ENCODE data around the gene PITRM1.
A peak's percentile ranks its signal among the peaks of the same experiment; 100 is the strongest.
"Not testable (repeated sequence)": the region's sequence is repeated elsewhere in the genome, so short reads cannot be mapped to it uniquely, and the experiment has no call there.

The PITRM1 gene, protein sequence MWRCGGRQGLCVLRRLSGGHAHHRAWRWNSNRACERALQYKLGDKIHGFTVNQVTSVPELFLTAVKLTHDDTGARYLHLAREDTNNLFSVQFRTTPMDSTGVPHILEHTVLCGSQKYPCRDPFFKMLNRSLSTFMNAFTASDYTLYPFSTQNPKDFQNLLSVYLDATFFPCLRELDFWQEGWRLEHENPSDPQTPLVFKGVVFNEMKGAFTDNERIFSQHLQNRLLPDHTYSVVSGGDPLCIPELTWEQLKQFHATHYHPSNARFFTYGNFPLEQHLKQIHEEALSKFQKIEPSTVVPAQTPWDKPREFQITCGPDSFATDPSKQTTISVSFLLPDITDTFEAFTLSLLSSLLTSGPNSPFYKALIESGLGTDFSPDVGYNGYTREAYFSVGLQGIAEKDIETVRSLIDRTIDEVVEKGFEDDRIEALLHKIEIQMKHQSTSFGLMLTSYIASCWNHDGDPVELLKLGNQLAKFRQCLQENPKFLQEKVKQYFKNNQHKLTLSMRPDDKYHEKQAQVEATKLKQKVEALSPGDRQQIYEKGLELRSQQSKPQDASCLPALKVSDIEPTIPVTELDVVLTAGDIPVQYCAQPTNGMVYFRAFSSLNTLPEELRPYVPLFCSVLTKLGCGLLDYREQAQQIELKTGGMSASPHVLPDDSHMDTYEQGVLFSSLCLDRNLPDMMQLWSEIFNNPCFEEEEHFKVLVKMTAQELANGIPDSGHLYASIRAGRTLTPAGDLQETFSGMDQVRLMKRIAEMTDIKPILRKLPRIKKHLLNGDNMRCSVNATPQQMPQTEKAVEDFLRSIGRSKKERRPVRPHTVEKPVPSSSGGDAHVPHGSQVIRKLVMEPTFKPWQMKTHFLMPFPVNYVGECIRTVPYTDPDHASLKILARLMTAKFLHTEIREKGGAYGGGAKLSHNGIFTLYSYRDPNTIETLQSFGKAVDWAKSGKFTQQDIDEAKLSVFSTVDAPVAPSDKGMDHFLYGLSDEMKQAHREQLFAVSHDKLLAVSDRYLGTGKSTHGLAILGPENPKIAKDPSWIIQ

DNA sequence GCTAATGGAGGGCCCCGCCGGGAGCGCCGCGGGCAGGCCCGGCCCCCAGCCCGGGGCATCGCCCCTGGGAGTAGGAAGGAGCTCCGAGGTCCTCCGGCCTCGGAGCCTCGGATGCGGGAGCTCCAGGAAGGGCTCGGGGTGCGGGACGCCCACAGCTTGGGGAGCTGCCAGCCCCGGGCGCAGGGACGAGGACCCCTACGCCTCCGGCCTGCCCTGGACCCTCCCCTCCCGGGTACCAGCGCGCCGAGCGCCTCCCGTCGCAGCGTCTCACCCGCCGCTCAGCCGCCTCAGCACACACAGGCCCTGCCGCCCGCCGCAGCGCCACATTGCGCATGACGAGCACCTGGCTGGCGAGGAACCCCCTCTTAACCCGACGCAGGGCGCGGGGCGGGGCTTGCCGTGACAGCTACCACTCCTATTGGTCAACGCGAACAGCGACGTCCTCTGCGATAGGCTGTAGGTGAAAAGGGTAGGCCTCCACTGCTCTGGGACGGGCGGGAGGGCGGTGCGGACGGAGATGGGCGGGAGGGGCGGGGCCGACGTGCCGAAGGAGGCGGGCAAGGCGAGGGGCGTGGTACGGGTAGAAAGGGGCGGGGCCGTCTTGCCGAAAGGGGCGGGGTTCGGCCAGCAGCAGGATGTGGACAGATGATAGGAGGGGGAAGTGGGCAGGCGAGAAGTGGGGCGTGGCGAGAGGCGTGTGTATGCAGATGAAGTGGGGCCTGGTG lies at the start of gene PITRM1:
Gene PITRM1 (minus strand): TSS at position 337 of the 725 bp plus-strand sequence. CDS start 10 bp downstream, at position 327.
- peak; percentile 94 to 97 for DNase-seq

DNA sequence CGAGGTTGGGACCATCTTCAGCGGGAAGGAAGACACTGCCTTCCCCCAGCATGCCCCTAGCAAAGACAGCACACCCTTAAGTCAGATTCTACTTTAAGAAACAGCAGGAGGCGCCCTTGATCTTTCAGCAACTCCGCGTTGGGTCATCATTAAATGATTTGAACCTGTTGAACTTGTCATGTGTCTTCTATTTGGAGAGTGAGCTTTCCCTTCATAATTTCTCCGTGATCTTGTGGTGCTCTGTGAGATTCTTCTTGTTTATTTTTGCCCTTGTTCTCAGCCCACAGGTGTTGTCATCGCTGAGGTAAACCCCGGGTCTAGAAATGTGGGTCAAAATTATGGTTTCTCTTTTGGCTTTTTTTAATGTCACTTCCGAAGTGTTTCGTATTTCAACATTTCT lies 49.5 kb upstream of the PITRM1 start:
- no peak for DNase-seq

DNA sequence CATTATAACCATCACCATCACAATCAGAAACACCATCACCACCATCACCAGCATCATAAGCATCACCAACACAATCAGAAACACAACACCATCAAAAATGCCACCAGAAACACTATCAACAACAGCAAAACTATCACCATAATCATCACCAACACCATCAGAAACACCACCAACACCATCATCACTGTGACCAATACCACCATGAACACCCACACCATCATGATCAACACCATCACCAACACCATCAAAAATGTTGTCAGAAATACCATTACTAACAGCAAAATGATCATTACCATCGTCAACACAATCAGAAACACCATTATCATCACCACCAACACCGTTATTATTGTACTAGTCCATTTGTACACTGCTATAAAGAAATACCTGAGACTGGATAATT lies 49.0 kb upstream of the PITRM1 start:
- not testable (repeated sequence) for DNase-seq

DNA sequence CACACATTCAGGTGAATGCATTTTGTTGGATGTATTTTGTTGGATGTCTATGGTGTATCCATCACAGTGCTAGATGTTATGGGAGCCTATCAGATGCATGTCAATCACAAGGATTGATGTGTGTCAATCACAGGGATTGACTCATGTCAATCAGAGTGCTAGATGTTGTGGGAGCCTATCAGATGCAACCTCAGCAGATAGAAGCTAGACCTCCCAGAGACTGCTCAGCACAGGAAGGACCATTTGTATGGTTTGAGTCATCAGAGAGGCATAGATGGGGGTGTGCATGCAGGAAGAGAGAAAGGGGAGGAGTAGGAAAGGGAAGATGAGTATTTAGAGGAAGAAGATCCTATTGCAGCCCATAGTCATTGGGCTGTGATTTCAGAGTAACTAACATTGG lies 48.3 kb upstream of the PITRM1 start:
- no peak for DNase-seq

DNA sequence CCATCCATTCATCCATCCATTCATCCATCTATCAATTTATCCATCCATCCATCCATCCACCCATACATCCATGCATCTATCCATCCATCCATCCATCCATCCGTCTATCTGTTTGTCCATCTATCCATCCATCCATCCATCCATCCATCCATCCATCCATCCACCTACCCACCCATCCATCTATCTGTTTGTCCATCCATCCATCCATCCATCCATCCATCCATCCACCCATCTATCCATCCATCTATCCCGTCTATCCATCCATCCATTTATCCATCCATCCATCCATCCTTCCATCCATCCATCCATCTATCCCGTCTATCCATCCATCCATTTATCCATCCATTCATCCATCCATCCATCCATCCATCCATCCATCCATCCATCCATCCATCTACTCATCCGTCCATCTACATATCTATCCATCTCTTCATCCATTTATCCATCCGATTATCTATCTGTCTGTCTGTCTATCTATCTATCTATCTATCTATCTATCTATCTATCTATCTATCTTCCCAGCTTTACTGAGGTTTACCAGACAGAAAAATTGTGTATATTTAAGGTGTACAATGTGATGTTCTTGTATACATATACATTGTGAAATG lies 46.5 kb upstream of the PITRM1 start:
- not testable (repeated sequence) for DNase-seq

DNA sequence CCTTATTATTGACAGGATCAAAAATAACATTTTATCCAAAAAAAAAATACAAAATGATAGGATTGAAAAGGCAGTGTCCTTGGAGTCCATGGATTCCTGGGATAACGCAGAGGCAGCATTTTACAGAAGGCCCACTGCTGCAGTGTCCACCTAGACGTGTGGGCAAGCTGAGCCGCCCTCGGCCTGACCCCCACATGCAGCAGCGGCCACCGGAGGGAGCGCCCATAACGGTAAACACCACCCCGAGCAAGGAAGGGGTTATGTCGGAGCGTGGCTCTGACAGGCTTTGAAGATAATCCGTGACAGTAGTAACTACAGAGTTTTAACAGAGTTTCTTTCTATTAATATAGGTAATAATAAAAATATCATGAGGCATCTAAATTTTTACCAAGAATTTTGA lies 45.3 kb upstream of the PITRM1 start:
- no peak for DNase-seq

DNA sequence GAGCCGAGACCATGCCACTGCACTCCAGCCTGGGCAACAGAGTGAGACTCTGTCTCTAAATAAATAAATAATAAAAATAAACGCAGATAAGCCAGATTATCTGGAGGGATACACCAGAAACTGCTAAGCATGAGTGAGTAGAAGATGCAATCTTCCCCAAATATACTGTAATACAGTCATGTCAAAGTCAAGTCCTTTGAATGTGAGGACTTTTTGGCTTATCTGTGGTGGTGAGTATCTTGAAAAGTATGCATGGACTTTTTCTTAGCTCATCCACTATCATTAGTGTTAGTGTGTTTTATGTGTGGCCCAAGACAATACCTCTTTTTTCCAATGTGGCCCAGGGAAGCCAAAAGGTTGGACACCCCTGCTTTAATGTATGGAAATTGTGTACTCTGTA lies 44.7 kb upstream of the PITRM1 start:
- DNase-seq, result no peak

DNA sequence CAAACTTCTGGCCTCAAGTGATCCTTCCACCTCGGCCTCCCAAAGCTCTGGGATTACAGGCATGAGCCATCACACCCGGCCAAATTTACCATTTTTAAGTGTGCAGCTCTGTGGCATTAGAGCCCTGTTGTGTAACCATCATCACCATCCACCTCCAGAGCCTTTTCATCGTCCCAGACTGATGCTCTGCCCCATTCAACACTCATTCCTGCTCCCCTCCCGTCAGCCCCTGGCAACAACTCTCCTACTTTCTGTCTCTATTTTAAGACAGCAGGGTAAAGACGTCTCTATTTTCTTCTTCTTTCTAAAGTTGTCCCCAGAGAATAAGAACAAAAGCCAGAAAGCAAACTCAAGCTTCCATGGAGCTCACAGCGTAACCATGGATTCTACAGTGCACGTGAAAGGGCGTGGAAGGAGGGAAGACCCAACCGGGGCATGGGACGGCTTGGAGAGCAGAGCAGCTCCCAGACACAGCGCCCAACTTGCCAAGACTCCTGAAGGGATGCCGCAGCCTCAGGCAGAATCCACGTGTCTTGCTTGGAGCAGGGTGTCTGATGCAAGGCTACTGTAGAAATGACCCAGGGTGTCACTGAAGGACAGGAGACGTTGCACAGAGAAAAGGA lies 42.7 kb upstream of the PITRM1 start:
- no peak for DNase-seq

DNA sequence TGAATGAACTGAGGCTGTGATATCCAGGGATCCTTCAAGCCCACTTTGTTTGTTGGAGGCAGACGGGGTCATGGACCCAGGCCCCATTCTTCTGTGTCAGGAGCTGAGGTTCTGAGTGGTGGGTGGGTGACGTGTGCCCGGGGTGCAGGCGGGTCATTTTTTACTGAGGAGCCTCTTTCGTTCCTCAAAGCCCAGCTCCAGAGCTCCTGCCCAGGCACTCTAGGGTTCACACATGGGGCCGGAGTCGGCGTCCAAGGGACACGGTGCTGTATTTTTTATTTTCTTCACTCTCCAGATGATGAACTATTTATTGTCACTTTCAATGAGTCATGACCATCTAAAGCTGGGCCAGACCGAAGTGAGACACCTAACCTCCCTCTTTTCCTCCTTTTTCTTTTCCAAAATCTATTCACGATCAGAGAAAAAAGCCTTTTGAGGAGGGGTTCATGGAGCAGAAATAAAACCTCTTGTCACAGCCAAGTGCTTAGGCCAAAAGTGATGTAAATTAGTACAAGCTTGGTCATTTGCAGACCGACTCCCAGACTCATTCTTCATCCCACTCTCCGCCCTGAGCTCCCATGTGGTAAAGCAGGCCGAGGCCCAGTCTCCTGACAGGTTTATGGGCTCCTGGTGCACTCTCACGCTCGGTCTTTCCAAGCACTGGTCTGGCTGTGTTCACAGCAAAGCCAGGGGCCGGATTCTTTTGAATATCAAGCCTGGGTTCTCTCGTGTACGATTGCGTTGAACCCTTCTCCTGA lies 41.4 kb upstream of the PITRM1 start:
- no peak for DNase-seq

DNA sequence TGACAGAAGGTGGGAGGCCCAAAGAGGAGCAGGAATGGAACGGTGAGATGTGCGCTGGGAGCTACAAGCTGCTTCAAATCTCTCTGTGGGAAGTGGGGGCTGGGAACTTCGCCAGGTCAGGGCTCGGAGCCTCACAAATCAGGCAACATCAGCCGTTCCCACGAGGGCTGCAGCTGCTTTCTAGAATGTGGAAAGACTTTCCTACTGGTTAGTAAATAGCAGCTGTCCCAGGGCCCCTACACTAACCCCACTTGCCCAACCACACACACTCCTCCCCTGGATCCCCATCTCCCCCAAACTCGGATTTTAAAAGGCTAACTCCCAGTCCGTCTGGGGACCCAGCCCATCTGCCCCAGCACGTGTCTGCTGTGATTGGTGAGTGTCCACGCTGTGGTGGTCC lies 40.6 kb upstream of the PITRM1 start:
- DNase-seq, result no peak

DNA sequence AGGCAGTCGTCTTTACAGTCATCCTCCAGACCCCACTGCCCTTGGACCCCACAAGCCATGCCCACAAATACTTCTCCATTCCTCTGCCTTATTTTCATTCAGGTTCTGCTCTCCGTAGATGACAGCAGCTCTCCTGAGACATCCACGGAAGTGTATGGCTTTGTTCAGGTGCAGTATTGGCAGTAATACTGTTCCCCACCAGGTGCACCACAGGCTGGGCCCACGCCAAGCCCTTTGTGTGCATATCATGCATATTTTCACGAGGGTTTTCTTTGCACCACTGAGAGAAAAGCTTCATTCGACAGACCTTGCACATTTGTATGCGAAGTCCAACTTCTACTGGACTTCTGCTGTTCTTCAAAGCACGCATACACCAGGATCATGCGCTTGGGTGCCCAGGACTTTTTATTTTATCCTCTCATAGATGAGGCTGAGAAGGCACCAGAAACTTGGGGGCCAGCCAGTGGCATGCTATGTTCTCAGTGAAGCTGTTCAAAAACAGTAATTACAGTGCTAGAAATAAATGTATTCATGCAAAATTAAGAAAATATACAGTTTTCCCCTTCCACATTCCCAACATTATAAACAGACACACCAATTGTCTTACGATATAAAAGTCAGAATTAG lies 37.8 kb upstream of the PITRM1 start:
- DNase-seq, result no peak

DNA sequence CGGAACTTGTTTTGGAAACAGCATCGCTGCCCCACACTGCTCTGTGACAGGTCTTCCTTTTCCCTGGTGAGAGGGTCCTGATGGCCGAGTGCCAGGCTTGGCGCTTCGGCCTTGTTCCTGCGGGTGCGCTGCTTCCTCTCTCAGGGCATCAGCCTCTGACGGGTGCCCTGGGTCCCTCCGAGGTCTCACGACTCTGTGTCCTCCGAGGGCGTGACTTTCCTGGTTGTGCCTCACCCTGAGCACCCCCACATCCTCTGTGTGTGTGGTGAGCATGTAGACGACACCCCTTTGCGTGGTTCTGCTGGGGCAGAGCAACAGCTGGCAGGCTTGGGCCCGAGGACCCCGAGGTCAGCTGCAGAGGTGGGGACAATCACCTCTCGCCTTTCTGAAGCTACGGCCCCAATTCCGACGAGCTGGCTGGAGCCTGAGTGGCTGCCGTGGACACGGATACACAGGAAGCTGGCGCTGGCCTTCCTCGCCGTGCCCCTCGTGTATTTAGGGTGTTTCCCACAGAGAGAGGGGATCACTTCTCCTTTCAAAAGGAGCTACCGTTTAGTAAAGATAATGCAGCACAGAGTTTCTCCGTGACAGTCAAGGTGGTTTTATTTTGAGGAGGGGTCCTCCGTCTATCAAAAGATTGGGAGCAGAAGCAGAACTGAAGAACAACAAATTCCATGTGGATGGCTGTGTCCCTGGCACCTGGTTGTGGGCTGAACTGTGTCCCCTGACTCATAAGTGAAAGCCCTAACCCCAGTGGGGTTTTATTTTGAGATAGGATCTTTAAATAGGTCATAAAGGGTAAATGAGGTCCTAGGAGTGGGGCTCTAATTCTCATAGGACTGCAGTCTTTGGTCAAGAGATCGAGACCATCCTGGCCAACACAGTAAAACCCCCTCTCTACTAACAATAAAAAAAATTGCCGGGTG lies 36.2 kb upstream of the PITRM1 start:
- DNase-seq, result no peak

DNA sequence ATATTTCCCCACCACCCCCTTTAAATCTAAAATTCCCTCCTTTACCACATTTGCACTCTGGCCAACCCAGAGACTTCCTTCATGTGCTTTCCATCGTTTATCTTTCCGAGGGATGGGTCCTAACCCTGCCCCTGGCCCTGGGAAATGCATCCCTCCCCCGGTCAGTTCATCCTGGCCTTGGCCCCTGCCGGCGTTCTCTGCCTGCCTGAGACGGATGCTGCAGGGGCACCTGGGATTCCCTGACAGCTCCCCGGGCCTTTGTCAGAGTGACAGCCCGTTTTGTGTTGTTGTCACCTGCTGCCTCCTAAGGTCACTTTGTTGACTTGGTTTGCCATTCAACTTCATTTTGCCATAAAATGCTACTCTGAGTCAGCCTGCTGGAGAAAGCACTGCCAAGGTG lies 34.8 kb upstream of the PITRM1 start:
- DNase-seq, result no peak

DNA sequence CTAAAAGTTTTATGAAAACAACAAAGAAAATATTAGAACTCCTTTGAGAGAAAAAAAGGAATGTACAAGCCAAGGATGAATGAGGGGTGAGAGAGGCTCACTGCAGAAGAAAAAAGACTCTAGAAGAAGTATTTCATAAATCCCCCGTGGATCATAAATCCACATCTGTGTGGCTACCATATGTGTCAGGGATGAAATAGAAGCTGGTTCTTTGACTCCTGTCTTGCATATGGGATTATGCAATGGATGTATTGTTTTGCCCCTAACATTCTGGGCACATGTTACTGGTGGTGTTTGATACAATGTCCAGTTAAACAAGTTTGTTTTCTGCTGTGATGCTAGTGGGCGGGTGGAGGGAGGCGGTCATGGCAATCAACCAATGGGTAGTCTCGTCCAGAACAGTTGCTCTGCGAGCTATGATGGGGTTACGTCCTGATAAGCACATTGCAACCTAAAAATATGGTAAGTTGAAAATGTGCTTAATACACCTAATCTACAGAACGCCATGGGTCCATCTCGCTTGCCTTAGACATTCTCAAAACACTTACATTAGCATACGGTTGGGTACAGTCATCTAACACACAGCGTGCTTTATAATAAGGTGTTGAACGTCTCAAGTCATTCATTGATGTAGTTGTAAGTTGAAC lies 34.1 kb upstream of the PITRM1 start:
- no peak for DNase-seq

DNA sequence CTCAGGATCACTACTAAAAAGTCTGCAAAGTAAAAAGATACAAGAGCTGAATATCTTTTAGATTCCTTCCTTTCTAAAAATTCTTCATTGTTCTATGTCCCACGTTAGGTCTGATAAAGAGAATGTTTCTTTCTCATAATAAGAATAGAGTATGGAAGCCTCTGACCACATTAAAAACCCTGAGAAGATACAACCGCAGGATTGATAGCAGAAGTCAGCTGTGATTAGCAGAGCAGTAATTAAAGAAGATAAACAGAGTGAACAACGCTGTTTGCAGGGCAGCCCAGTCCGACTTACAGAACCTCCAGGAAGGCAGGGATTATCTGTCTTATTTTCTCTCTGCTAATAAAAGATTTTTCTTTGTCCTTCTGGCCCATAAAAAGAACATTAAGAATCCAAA lies 31.4 kb upstream of the PITRM1 start:
- no peak for DNase-seq

DNA sequence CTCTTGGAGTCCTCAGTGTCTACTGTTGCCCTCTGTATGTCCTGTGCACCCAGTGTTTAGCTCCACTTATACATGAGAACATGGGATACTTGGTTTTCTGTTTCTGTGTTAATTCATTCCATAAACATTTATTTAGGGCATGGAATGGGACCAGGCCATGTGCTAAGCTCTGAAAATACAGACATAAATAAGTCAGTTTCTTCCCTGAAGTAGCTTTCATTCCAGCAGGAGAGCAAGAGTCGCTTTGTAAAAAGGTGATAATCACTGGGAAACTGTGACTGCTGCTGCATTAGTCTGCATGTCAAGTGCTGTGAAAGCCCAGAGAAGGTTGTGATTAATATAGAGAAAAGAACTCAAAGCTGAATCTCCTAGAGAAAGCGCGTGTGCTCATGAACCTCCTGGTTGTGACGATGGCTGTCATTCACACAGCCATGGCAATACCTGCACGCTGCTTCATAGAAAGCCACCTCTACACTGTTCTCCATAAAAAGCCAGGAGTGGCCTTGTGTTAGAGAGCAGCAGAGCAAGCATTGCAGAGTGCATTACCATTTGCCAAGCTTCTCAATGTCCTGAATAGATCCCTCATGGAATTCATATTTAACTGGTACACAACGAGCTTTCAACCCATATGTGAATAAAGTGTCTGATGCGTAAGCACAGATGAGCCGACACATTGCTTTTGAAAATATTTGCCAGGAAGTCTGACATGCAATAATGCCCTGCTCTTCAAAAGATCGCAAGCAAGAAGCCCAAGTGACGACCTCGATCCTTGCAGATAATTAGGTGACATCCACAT lies 30.6 kb upstream of the PITRM1 start:
- no peak for DNase-seq

DNA sequence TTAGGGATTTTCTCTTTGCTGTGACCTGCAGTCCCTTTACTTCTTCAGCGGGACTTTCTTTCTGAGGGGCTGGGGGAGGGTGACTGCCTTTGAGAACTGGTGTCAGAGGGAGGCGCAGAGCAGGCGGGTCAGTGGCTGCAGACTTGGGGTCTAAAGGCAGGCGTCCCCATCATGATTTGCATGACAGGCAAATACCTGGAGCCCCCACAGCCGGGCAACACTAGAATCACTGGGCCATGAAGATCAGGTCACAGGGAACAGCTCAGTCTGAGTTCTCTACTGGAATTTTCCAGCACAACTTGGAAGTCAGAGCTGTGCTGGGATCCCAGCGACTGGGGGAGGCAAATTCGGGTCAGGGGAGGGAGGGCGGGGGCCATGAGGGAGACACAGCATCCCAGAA lies 29.2 kb upstream of the PITRM1 start:
- no peak for DNase-seq

DNA sequence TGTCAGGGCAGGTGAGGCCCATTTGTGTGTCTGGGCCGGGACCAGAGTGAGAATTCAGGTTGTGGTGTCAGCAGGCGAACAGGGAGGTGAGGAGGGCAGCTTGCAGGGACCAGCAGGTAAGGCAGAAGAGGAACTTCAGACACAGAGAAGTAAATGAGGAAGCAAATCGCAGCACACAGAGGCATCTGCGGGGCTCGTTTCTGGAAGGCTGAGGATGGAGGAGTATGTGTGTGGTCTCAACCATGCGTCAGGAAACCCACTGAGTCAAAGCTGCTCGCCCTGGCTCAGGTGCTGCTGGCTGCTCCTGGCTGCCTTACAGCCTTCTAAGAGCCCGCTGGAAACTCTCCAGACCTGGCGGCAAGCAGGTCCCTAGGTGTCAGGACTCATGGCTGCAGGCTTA lies 26.9 kb upstream of the PITRM1 start:
- DNase-seq, result no peak
